ENCODE measurements around the gene PET100.

The PET100 gene

DNA sequence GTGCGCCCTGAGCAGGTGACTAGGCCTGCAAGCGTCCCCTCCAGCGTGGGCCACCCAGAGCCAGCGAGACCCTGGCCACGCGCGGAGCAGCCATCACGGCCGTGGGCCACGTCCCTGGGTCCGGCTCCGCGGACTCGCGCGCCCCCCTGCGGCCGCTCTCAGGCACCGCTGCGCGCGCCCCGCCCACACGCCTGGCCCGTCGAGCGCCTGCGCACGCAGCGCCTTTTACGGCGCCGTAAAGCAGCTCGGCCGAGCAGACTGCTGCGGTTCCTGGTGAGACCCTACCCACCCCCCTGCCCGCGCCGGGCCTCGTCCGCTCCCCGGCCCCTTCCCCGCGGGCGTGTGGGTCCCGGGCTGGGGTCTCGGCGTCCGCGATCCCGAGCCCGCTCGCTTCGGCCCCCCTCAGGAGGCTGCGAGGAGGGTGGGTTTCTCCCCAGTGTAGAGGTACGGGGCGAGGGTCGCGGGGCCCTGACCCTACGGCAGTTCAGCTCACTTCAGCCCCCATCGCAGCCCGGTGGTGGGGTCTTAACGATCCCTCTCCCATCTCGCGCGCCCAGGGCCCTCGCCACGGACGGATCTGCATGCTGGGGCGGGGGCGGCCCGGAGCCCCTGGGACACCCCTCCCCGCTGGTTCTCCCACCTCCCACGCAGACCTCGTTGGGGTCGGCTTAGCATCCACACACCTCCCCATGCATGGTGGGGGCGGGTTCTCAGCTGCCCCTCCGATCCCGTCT lies 51.2 kb downstream of the PET100 start, which contains the start of gene TRAPPC5:
TRAPPC5 (plus strand) TSS at position 228 of the 734 bp plus-strand sequence. CDS start 1,421 bp downstream, outside the sequence.
- peak; percentile 79 for DNase-seq

All from CD4-positive, alpha-beta T cell treated with Interleukin-4 for 4 hours (primary cell).